ENCODE results near the gene SPRR5. TPM values are rescaled to one million over a fixed set of nuclear protein-coding genes. Genes with fewer than 3 reads are reported as not detected.

Gene SPRR5
- total RNA-seq, 6 experiments from 2014 or later = not detected

- TF ChIP-seq POLR2A (IDR thresholded peaks at IDR 0.05) (no peak), CTCF (IDR thresholded peaks at IDR 0.05) (no peak)
- ATAC-seq = no peak
- Histone ChIP-seq H3K36me3 (no peaks in the 10 kb centered on the region), H3K4me1 (no peaks in the 10 kb centered on the region), H3K9me3 (no peaks in the 10 kb centered on the region), H3K27me3 (no peaks in the 10 kb centered on the region), H3K4me3 (no peak overlapping the region), H3K27ac (no peak overlapping the region)
- 13% methylated on average over 1 of the region's 6 CpGs for WGBS (ENCODE audit: insufficient coverage, low coverage, low lambda C conversion rate, missing lambda C conversion rate)
- no peak for DNase-seq
- intact Hi-C loops (cut with DNase I) = no loop called here
These were observed 34.3 kb downstream of the SPRR5 start for GRCh38 chr1:152981146-152981871.

- H3K27ac ChIP-seq = no peak overlapping the region
- WGBS (ENCODE audit: insufficient coverage, low coverage, low lambda C conversion rate, missing lambda C conversion rate) = 18% methylated on average over 2 of the region's 4 CpGs
- no peaks in the 10 kb centered on the region for H3K27me3 ChIP-seq
- intact Hi-C loops (cut with DNase I) = no loop called here
- TF ChIP-seq CTCF (IDR thresholded peaks at IDR 0.05) (no peak), POLR2A (IDR thresholded peaks at IDR 0.05) (no peak)
- DNase-seq = no peak
- no peaks in the 10 kb centered on the region for H3K36me3 ChIP-seq
- H3K4me1 ChIP-seq = no peaks in the 10 kb centered on the region
- no peak overlapping the region for H3K4me3 ChIP-seq
- H3K9me3 ChIP-seq = no peaks in the 10 kb centered on the region
- no peak for ATAC-seq
These were observed 35.1 kb downstream of the SPRR5 start for GRCh38 chr1:152982076-152982475.

GRCh38 chr1:152983234-152983633 lies 36.2 kb downstream of the SPRR5 start:
- Histone ChIP-seq H3K36me3 (no peaks in the 10 kb centered on the region), H3K4me3 (no peak overlapping the region), H3K27me3 (no peaks in the 10 kb centered on the region), H3K27ac (no peak overlapping the region), H3K4me1 (no peaks in the 10 kb centered on the region), H3K9me3 (no peaks in the 10 kb centered on the region)
- no peak for TF ChIP-seq CTCF (IDR thresholded peaks at IDR 0.05)
- no peak for TF ChIP-seq POLR2A (IDR thresholded peaks at IDR 0.05)
- no peak for ATAC-seq
- DNase-seq = no peak
- intact Hi-C loops (cut with DNase I) = no loop called here

- TF ChIP-seq CTCF (IDR thresholded peaks at IDR 0.05) = no peak
- no peak for TF ChIP-seq POLR2A (IDR thresholded peaks at IDR 0.05)
- no peaks in the 10 kb centered on the region for H3K36me3 ChIP-seq
- H3K27ac ChIP-seq = no peak within 1 kb of the TSS
- H3K27me3 ChIP-seq = no peaks in the 10 kb centered on the region
- no peaks in the 10 kb centered on the region for H3K9me3 ChIP-seq
- no peaks in the 10 kb centered on the region for H3K4me1 ChIP-seq
- intact Hi-C loops (cut with DNase I) = no loop called here
- no peak within 1 kb of the TSS for H3K4me3 ChIP-seq
- ATAC-seq = no peak
- WGBS (ENCODE audit: insufficient coverage, low coverage, low lambda C conversion rate, missing lambda C conversion rate) = 75% methylated on average over 3 of the region's 3 CpGs
- no peak for DNase-seq
These were observed 36.7 kb downstream of the SPRR5 start, which contains the start of gene SPRR1A for GRCh38 chr1:152983743-152984142. TSS of gene SPRR1A (plus strand) at chr1:152984081. CDS start at chr1:152985231, 1,150 bp downstream.
